GM12874 (cell line): ENCODE measurements around the gene DNAJC8.
A peak's percentile ranks its signal among the peaks of the same experiment; 100 is the strongest.

ENCODE experiments used
- TF ChIP-seq, protein P1 (sequence below): IDR thresholded peaks from 2 replicates; pipeline ENCODE4 v1.5.1; 2011; ENCODE audit warnings: low read depth, mild to moderate bottlenecking, control low read depth, low read length, moderate library complexity; ENCODE audit not compliant: insufficient read depth

DNAJC8 gene

DNA sequence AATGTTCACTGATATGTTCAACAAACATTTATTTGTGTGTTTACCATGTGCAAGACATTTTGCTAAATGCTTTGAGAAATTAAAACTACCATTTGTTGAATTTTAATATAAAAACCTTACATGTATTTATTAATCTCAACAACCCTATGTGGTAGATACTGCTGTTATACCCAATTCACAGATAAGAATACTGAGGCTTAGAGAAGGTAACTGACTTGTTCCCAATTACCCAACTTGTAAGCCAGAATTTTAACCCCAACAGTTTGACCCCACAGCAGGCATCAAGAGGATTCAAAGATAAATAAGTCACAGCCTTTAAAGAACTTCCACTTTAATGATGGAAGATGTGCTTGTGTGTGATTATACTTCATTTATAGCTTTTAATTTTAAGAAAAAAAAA, 3.7 kb downstream of the DNAJC8 start:
- TF ChIP-seq, protein P1, sequence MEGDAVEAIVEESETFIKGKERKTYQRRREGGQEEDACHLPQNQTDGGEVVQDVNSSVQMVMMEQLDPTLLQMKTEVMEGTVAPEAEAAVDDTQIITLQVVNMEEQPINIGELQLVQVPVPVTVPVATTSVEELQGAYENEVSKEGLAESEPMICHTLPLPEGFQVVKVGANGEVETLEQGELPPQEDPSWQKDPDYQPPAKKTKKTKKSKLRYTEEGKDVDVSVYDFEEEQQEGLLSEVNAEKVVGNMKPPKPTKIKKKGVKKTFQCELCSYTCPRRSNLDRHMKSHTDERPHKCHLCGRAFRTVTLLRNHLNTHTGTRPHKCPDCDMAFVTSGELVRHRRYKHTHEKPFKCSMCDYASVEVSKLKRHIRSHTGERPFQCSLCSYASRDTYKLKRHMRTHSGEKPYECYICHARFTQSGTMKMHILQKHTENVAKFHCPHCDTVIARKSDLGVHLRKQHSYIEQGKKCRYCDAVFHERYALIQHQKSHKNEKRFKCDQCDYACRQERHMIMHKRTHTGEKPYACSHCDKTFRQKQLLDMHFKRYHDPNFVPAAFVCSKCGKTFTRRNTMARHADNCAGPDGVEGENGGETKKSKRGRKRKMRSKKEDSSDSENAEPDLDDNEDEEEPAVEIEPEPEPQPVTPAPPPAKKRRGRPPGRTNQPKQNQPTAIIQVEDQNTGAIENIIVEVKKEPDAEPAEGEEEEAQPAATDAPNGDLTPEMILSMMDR = no peak

- TF ChIP-seq, protein P1 = no peak
Observed at GRCh38 chr1:28213315-28213714, 19.5 kb downstream of the DNAJC8 start.

DNA sequence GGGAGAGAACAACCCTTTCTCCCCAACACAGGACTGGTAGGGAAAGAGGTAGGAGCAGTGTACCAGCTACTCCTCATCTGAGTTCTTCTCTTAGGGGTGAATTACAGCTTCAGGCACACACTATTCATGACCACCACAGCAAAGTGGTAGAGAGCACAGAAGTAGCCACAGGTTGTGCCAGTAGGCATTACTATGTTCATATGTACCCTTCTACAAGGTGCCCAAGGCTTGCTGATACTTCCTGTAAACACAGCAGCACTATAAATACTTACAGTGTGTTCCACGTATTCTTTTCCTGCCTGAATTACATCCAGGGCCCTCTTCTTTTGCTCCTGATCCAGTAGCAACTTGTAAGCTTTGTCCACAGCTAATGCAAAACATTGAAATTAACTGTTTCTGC, 23.1 kb downstream of the DNAJC8 start:
- TF ChIP-seq, protein P1 = no peak

- TF ChIP-seq, protein P1 = peak; percentile 70
Observed at GRCh38 chr1:28208818-28209441, 23.9 kb downstream of the DNAJC8 start.

DNA sequence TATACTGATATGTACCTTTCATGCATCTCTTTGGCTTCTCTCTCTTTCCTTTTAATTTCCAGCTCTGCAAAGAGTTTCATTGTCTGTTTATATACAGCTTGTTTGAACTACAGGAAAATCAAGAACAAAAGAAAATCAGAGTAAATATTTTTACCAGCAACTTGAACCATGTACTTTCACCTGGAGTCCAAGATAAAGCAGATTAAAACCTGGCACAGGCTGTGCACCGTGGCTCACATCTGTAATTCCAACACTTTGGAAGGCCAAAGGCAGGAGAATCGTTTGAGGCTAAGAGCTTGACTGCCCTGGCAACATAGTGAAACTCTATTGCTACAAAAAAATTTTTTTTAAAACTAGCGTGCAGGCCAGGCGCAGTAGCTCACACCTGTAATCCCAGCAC, 27.6 kb downstream of the DNAJC8 start:
- TF ChIP-seq, protein P1 = no peak

DNA sequence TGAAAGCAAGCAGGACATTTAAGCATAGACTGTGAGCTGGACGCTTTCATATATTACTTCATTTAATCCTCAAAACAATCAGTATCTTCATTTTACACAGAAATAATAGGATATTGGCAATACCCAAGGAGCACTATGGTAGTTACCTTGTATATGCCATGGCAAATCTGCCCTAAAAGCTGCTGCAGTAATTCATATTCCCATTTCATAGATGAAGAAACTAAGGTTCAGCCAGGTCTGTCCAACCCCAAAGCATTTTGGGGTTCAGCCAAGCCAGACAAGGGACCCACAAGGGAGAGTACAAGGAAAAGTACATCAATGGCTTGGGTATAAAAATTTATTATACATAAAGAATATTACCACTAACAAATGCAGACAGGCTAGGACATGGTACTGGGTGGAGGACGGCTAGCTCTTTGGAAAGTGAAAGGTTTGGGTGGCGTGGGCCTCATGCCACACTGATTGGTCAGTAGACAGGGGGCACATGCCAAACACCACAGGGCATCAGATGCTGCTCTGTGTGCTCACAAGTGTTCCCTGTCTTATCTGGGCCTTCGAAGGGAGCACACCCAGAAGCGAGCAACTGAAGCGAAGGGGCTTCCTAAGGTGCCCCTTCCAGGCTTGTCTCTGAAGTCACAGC, 32.5 kb downstream of the DNAJC8 start:
- TF ChIP-seq, protein P1 = no peak

DNA sequence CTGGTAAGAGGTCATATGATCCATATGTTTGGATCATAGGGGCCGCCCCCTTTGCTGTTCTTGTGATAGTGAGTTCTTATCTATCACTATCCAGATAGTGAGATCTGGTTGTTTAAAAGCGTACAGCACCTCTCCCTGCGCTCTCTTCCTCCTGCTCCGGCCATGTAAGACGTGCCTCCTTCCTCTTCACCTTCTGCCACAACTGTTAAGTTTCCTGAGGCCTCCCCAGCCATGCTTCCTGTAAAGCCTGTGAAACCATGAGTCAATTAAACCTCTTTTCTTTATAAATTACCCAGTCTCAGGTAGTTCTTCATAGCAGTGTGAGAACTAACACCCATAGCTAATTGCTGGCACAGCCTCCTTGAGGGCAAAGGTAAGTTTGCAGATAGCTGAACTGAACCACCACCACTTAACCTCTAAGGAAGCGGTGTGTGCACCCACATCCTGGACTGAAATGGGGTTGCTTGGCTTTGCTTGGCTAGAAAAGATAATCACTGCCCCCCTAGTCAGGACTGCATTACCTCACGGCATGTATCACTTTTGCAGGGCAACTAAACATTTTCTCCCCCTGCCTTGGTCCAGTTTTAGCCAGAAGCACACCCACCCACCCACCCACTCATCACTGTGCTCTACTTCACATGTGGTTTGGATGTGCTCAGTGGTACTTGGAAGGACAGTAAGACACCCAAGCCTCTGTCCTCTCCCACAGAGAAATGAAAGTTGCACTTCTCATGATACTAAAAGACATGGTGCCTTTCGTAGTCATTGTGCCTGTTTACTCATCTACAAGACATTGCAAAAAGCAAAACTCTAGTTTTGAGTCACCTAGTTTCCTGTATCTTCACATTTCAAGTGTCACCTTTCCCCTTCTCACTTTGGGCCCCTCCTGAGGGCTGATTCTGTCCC, 33.2 kb downstream of the DNAJC8 start:
- TF ChIP-seq, protein P1 = no peak
